Adrenal gland (tissue), 12 donors: Measurements from ENCODE around the gene ZNF609. TPM values are rescaled to one million over a fixed set of nuclear protein-coding genes. Genes with fewer than 3 reads are reported as not detected.

Experiments
- DNase-seq, 7 donors: peaks; one replicate each; pipeline ENCODE4 v3.0.0-alpha.2; 2019 to 2020
- H3K27ac ChIP-seq, 5 donors: fragments of 200-600 bp; sonication (generic) in 4 of 5; 1 replicate in 3 of 5; 2 replicates in 2 of 5; pipeline versions ENCODE4 v1.5.1 to v1.8.0; 2016 to 2020; ENCODE audit warnings: mild to moderate bottlenecking in 1 of 5
- H3K27me3 ChIP-seq: fragments of 200-600 bp; 2 replicates; pipeline ENCODE4 v1.8.0; 2021
- H3K36me3 ChIP-seq, 2 donors: fragments of 200-600 bp; replicated peaks in 1 of 2; 1 replicate in 1 of 2; 2 replicates in 1 of 2; pipeline versions ENCODE4 v1.5.1 to v1.8.0; 2018 to 2022
- H3K4me1 ChIP-seq, 2 donors: fragments of 200-600 bp; replicated peaks in 1 of 2; 1 replicate in 1 of 2; 2 replicates in 1 of 2; pipeline versions ENCODE4 v1.5.1 to v1.8.0; 2018 to 2021
- H3K4me3 ChIP-seq, 4 donors: fragments of 200-600 bp; sonication (generic) in 3 of 4; one replicate each; pipeline ENCODE4 v1.5.1; 2016 to 2018
- H3K9me3 ChIP-seq, 3 donors: fragments of 200-600 bp; sonication (generic) in 1 of 3; replicated peaks in 1 of 3; 1 replicate in 2 of 3; 2 replicates in 1 of 3; pipeline versions ENCODE4 v1.5.1 to v1.8.0; 2016 to 2021
- CTCF ChIP-seq, 6 experiments: fragments of 450-650 bp in 4 of 6; fragments of 200-600 bp in 2 of 6; sonication (generic) in 1 of 6; IDR thresholded peaks; 1 replicate in 5 of 6; 2 replicates in 1 of 6; pipeline versions ENCODE4 v1.5.1 to v1.8.0; 2016 to 2021; ENCODE audit warnings: antibody characterized with exemption in 6 of 6, mild to moderate bottlenecking in 2 of 6, moderate library complexity in 1 of 6
- POLR2A ChIP-seq, 2 donors: fragments of 450-650 bp; IDR thresholded peaks; one replicate each; pipeline ENCODE4 v1.6.1; 2017; ENCODE audit warnings: antibody characterized with exemption in 2 of 2, mild to moderate bottlenecking in 2 of 2, moderate library complexity in 1 of 2
- WGBS, 4 donors: extraction: QIAGEN DNeasy Blood & Tissue Kit in 2 of 4; methylation state at CpG; one replicate each; pipeline versions ENCODE4 v1.1.5 to v1.1.7; 2013 to 2017; 5-methylcytosine and 5-hydroxymethylcytosine counted together
- intact Hi-C, 2 donors: fragments of 100-400 bp; cut with DNase I; formaldehyde crosslinking; loops; one replicate each; pipeline versions ENCODE4 v1.14.1 to v1.15.0; 2022 to 2023
- polyA plus RNA-seq, 3 donors: library from polyadenylated mRNA; stranded (reverse); fragments of 200-250 nt in 2 of 3; fragments of 350-450 nt in 1 of 3; fragmentation: Illumina TruSeq in 1 of 3; extraction: RNeasy Lipid Tissue Mini Kit (QIAGEN cat#74804) in 1 of 3; gene quantifications; one replicate each; pipeline ENCODE4 v1.2.3, GENCODE V29; 2013 to 2014
- total RNA-seq, 9 donors: library from RNA; depleted of rRNA in 4 of 9; stranded (reverse); fragments of >200 nt in 4 of 9; fragments of 120-200 nt in 1 of 9; fragmentation: NEBNext Ultra II Directional in 1 of 9; extraction: Animal tissue kit (Norgen Biotek cat#: 25700) in 1 of 9; gene quantifications; one replicate each; pipeline versions ENCODE4 v1.1.0 to v1.2.4, GENCODE V29; 2013 to 2023
- donor health status: healthy with polysubstance abuse.
- donor health status: Bipolar disorder and iron deficiency.
- donor health status: DM: yes; HTN: yes; CAD: no.
- donor health status: DM: no; HTN: no; CAD: no.
- donor health status: DM: no; HTN: no; CAD: no.
- donor health status: DM: yes; HTN: yes; CAD: no.

ZNF609 gene
- total and polyA plus RNA-seq, 12 donors, result 4.4 to 35.5 (median 25.4) TPM

GRCh38 chr15:64619880-64620839, 159.8 kb downstream of the ZNF609 start:
- peak in 1 of 7 donors; percentile 24 for DNase-seq
- H3K4me1 ChIP-seq, result peaks cover 10 to 45% of the 10 kb centered on the region in 2 donors
- TF ChIP-seq POLR2A (IDR thresholded peaks at IDR 0.05) (no peak), CTCF (IDR thresholded peaks at IDR 0.05) (no peak)
- H3K4me3 ChIP-seq, result no peak overlapping the region
- no peaks in the 10 kb centered on the region for H3K9me3 ChIP-seq
- intact Hi-C loops, result no loop called here
- 40 to 44% (median 42%) methylated on average over 1 of the region's 1 CpG for WGBS, 4 donors
- H3K36me3 ChIP-seq, result peaks cover 0 to 7% of the 10 kb centered on the region in 2 donors
- H3K27ac ChIP-seq, result peak overlapping the region in 2 of 5 donors; percentile 0 to 5
- H3K27me3 ChIP-seq, result no peaks in the 10 kb centered on the region

- Histone ChIP-seq H3K4me1 (peaks cover 10 to 45% of the 10 kb centered on the region in 2 donors), H3K36me3 (peaks cover 0 to 7% of the 10 kb centered on the region in 2 donors), H3K4me3 (no peak overlapping the region), H3K27ac (peak overlapping the region in 1 of 5 donors; percentile 5), H3K27me3 (no peaks in the 10 kb centered on the region), H3K9me3 (no peaks in the 10 kb centered on the region)
- intact Hi-C loops, result no loop called here
- WGBS, 4 donors, result 91 to 96% (median 93%) methylated on average over 3 of the region's 3 CpGs
- DNase-seq, result no peak
- no peak for TF ChIP-seq CTCF (IDR thresholded peaks at IDR 0.05)
- TF ChIP-seq POLR2A (IDR thresholded peaks at IDR 0.05), result no peak
These were observed 160.7 kb downstream of the ZNF609 start for GRCh38 chr15:64621056-64621455.

- no peaks in the 10 kb centered on the region for H3K27me3 ChIP-seq
- intact Hi-C loops, result no loop called here
- no peaks in the 10 kb centered on the region for H3K9me3 ChIP-seq
- TF ChIP-seq CTCF (IDR thresholded peaks at IDR 0.05) (no peak), POLR2A (IDR thresholded peaks at IDR 0.05) (no peak)
- no peak for DNase-seq
- peaks cover 0 to 7% of the 10 kb centered on the region in 2 donors for H3K36me3 ChIP-seq
- peaks cover 10 to 45% of the 10 kb centered on the region in 2 donors for H3K4me1 ChIP-seq
- WGBS, 4 donors, result 62 to 75% (median 69%) methylated on average over 7 of the region's 7 CpGs
- no peak overlapping the region for H3K4me3 ChIP-seq
- H3K27ac ChIP-seq, result peak overlapping the region in 1 of 5 donors; percentile 23
These were observed 162.3 kb downstream of the ZNF609 start for GRCh38 chr15:64622410-64623260.
